ENCODE measurements around the gene CDC42. TPM values are rescaled to one million over a fixed set of nuclear protein-coding genes. Genes with fewer than 3 reads are reported as not detected.

Gene CDC42
- total RNA-seq, 2 donors from 2014 or later = 156 to 187 TPM

DNA sequence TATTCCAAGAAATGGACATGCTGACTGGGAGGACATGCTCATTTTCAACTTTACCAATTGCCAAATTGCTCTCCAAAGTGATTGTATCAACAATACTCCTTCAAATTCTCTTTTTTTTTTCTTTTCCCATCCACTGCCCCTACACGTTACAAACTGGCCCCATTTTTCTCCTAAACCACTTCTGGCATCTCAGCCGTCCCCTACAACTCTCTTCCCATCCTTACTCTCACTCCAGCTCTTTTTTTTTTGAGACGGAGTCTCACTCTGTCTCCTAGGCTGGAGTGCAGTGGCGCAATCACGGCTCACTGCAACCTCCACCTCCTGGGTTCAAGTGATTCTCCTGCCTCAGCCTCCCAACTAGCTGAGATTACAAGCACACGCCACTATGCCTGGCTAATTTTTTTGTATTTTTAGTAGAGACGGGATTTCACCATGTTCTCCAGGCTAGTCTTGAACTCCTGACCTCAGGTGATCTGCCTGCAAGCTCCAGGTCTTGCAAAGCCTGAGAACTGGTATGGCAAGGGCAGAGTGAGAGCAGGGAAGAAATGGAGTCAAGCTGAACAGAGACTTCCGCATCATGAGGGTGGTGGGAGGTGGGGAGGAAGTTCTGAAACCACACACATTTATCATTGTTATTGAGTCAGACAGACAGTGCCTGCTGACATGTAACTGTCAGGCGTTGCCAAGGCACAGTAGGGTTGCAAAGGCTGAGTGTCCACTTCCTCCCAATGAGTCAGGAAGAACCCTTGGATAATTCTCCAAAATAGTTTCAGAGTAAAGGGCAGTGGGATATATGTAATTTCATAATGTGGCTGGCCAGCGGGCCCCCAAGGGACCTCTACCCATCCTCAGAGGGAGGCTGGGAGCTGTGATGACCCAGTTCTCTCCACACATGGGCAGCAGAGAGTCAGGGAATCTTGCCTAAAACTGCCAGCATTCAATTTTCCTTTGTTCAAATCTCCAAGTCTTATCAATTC is 33.6 kb upstream of the CDC42 start:
- TF ChIP-seq, protein P1, sequence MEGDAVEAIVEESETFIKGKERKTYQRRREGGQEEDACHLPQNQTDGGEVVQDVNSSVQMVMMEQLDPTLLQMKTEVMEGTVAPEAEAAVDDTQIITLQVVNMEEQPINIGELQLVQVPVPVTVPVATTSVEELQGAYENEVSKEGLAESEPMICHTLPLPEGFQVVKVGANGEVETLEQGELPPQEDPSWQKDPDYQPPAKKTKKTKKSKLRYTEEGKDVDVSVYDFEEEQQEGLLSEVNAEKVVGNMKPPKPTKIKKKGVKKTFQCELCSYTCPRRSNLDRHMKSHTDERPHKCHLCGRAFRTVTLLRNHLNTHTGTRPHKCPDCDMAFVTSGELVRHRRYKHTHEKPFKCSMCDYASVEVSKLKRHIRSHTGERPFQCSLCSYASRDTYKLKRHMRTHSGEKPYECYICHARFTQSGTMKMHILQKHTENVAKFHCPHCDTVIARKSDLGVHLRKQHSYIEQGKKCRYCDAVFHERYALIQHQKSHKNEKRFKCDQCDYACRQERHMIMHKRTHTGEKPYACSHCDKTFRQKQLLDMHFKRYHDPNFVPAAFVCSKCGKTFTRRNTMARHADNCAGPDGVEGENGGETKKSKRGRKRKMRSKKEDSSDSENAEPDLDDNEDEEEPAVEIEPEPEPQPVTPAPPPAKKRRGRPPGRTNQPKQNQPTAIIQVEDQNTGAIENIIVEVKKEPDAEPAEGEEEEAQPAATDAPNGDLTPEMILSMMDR (IDR thresholded peaks at IDR 0.05) = no peak
- no peaks in the 10 kb centered on the region for H3K9me3 ChIP-seq
- H3K4me3 ChIP-seq = no peak overlapping the region
- ATAC-seq (ENCODE audit: insufficient number of reproducible peaks, low FRiP score, low read depth) = no peak
- no peaks in the 10 kb centered on the region for H3K4me1 ChIP-seq (ENCODE audit: control insufficient read depth in 1 of 2, low read depth in 2 of 2)
- no peak for DNase-seq (ENCODE audit: low spot score)
- H3K36me3 ChIP-seq = no peaks in the 10 kb centered on the region
- H3K27me3 ChIP-seq (replicated peaks; ENCODE audit: insufficient read depth) = no peaks in the 10 kb centered on the region
- peak overlapping the region in 1 of 2 donors; percentile 7 for H3K27ac ChIP-seq

DNA sequence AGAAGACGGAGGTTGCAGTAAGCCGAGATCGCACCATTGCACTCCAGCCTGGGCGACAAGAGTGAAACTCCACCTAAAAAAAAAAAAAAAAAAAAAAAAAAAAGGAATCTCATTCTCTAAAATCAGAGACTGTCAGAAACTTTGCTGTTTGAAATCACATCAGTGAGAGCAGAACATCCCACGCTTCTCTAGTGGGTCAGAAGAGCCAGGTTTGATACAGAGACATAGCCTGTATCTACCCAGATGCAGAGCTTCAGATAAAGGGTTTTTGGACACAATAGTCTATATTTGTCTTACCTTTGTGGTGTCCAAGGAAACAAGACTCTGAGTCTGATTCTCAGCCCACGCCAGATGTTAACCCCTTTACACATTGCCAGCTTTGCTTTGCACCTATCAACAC is 31.4 kb upstream of the CDC42 start:
- Histone ChIP-seq H3K4me1 (ENCODE audit: control insufficient read depth in 1 of 2, low read depth in 2 of 2) (peaks cover under 1 to 14% of the 10 kb centered on the region in 2 donors), H3K27me3 (replicated peaks; ENCODE audit: insufficient read depth) (no peaks in the 10 kb centered on the region), H3K27ac (no peak overlapping the region), H3K36me3 (no peaks in the 10 kb centered on the region), H3K9me3 (no peaks in the 10 kb centered on the region), H3K4me3 (no peak overlapping the region)
- TF ChIP-seq, protein P1 (IDR thresholded peaks at IDR 0.05) = no peak
- ATAC-seq (ENCODE audit: insufficient number of reproducible peaks, low FRiP score, low read depth) = no peak
- DNase-seq (ENCODE audit: low spot score) = no peak

DNA sequence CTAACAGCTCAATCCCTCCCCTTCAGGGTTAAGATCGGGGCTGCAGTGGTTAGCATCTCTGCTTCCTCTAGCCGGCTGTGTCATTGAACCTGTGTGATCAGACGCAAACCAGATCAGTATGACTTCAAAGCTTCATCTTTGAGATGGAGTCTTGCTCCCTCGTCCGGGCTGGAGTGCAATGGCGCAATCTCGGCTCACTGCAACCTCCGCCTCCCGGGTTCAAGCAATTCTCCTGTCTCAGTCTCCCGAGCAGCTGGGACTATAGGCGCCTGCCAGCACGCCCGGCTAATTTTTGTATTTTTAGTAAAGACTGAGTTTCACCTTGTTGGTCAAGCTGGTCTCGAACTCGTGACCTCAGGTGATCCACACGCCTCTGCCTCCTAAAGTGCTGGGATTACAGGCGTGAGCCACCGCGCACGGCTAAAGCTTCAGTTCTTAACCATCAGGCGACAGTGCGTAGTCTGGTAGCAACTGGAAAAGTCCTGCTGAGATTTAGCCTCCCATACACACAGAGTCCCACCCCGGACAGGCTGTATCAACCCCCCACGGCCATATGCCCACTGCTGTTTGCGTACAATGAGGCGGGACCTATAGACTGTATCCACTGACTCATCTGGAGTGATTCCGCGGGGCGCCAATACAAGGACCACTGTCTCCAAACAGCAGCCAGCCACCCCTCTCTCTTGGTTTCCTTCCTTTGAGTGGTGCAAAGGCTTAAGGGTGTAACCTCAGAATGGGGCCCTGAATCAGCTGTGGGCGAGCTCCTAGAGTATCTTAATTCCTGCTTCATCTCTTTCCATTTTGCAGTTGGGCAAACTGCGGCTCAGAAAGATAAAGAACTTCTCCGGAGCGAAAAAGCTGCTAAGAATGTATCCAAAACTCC is 27.8 kb upstream of the CDC42 start:
- H3K4me1 ChIP-seq (ENCODE audit: control insufficient read depth in 1 of 2, low read depth in 2 of 2) = peaks cover 5 to 19% of the 10 kb centered on the region in 2 donors
- no peaks in the 10 kb centered on the region for H3K27me3 ChIP-seq (replicated peaks; ENCODE audit: insufficient read depth)
- DNase-seq (ENCODE audit: low spot score) (peak; percentile 21), ATAC-seq (ENCODE audit: insufficient number of reproducible peaks, low FRiP score, low read depth) (peak; percentile 48)
- TF ChIP-seq, protein P1 (IDR thresholded peaks at IDR 0.05) = no peak
- peak overlapping the region; percentile 99 to 100 for H3K27ac ChIP-seq
- peak overlapping the region; percentile 97 for H3K4me3 ChIP-seq
- H3K36me3 ChIP-seq = no peaks in the 10 kb centered on the region
- H3K9me3 ChIP-seq = no peaks in the 10 kb centered on the region

DNA sequence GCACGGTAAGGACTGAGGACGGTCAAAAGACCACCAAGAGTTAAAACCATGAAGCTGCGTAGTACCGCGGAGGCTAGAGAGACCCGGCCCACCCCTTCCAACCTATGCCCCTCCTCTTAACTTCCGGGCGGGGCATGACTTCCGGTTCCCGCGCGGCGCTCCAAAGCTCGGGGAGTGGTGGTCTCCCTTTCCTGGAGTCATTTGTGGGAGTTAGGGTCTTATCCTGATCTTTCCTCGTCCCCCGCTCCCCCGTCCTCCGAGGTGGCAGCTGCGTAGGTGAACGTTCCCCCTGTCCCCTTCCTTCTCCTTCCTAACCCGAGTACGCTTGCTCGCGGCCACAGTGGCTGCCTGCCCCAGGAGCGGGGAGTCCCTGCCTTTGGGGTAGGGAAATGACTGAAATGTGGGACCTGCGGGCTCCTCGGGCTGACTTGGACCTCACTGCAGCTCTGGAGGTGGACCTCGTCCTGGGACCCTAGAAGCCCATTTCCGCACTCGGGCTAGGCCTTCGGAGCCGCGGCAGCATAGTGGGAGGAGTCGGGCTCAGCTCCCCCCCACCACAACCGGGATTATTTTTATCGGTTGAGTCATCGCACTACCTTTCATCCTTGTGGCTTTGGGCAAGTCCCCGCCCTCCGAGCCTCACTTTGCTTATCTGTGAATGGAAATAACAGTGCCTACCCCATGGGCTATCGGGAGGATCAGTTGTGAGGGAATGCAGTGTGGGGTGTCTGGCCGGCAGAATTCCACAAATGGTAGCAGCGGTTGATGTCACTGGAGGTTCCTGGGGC is 26.9 kb upstream of the CDC42 start:
- no peaks in the 10 kb centered on the region for H3K27me3 ChIP-seq (replicated peaks; ENCODE audit: insufficient read depth)
- H3K36me3 ChIP-seq = no peaks in the 10 kb centered on the region
- no peaks in the 10 kb centered on the region for H3K9me3 ChIP-seq
- H3K27ac ChIP-seq = peak overlapping the region; percentile 99 to 100
- ATAC-seq (ENCODE audit: insufficient number of reproducible peaks, low FRiP score, low read depth) = peak; percentile 93
- TF ChIP-seq, protein P1 (IDR thresholded peaks at IDR 0.05) = no peak
- H3K4me3 ChIP-seq = peak overlapping the region; percentile 97
- peaks cover 5 to 19% of the 10 kb centered on the region in 2 donors for H3K4me1 ChIP-seq (ENCODE audit: control insufficient read depth in 1 of 2, low read depth in 2 of 2)
- DNase-seq (ENCODE audit: low spot score) = peak; percentile 63
